Measurements from ENCODE around the gene TBCCD1.
"Not testable (repeated sequence)": the region's sequence is repeated elsewhere in the genome, so short reads cannot be mapped to it uniquely, and the experiment has no call there.

The TBCCD1 gene

GRCh38 chr3:186594591-186595113, 27.5 kb upstream of the TBCCD1 start:
- DNase-seq = no peak

- DNase-seq = no peak
Measured at GRCh38 chr3:186593862-186594261, 26.7 kb upstream of the TBCCD1 start.

- no peak for DNase-seq
Measured at GRCh38 chr3:186592682-186593081, 25.5 kb upstream of the TBCCD1 start.

- no peak for DNase-seq
Measured at GRCh38 chr3:186590580-186591295, 23.6 kb upstream of the TBCCD1 start.

GRCh38 chr3:186589856-186590579, 22.9 kb upstream of the TBCCD1 start:
- DNase-seq = no peak

- no peak for DNase-seq
Measured at GRCh38 chr3:186589121-186589520, 22.0 kb upstream of the TBCCD1 start.

- no peak for DNase-seq
Measured at GRCh38 chr3:186588632-186589031, 21.5 kb upstream of the TBCCD1 start.

GRCh38 chr3:186587183-186587582, 20.0 kb upstream of the TBCCD1 start:
- DNase-seq = no peak

GRCh38 chr3:186586245-186586644, 19.1 kb upstream of the TBCCD1 start:
- not testable (repeated sequence) for DNase-seq

GRCh38 chr3:186583831-186584230, 16.7 kb upstream of the TBCCD1 start:
- no peak for DNase-seq

- DNase-seq = no peak
Measured at GRCh38 chr3:186582541-186582940, 15.4 kb upstream of the TBCCD1 start.

GRCh38 chr3:186580785-186581184, 13.6 kb upstream of the TBCCD1 start:
- no peak for DNase-seq

- no peak for DNase-seq
Measured at GRCh38 chr3:186577521-186577920, 10.4 kb upstream of the TBCCD1 start.

GRCh38 chr3:186571644-186572013, 4.5 kb upstream of the TBCCD1 start:
- no peak for DNase-seq

GRCh38 chr3:186570941-186571643, 4.0 kb upstream of the TBCCD1 start:
- no peak for DNase-seq

GRCh38 chr3:186570096-186570940, 3.2 kb upstream of the TBCCD1 start, which contains the start of gene DNAJB11:
TSS of gene DNAJB11 (plus strand) at chr3:186570720. CDS start at chr3:186570898, 178 bp downstream.
- peak; percentile 98 for DNase-seq

- no peak for DNase-seq
Measured at GRCh38 chr3:186569779-186570095, 2.6 kb upstream of the TBCCD1 start.

GRCh38 chr3:186569361-186569760, 2.2 kb upstream of the TBCCD1 start:
- DNase-seq = not testable (repeated sequence)

GRCh38 chr3:186566772-186567071, 417 bp downstream of the TBCCD1 start:
- peak; percentile 29 for DNase-seq

- no peak for DNase-seq
Measured at GRCh38 chr3:186564586-186564985, 2.6 kb downstream of the TBCCD1 start.

- DNase-seq = no peak
Measured at GRCh38 chr3:186552408-186553031, 14.6 kb downstream of the TBCCD1 start.

GRCh38 chr3:186551387-186551786, 15.8 kb downstream of the TBCCD1 start:
- no peak for DNase-seq

Data from SHP77 treated with DMSO at 0.1 percent for 48 hours (cell line).